ENCODE results near the gene HBG1. TPM values are rescaled to one million over a fixed set of nuclear protein-coding genes. Genes with fewer than 3 reads are reported as not detected.

The HBG1 gene
- total RNA-seq, 2 experiments from 2014 or later = not detected

DNA sequence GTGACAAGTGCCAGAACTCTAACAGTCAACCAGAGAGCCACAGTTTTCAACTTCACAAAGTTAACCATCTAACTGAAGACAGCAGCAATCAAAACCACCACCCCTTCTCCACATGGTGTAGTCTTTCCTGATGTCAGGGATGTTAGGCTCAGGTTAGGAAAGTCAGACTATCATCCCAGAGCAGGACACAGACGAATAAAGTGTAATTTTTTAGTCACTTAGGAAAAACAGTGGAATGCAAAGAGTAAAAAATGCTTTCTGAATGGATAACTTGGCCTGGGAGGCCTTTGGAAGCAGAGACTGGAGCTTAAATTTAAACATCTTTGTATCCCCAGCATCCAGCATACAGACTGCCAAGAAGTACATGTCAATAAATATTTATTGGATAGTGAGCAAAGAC lies 36.7 kb upstream of the HBG1 start:
- Mint-ChIP-seq H3K4me3 (no peak overlapping the region), H3K9me3 (no peaks in the 10 kb centered on the region), H3K27ac (no peak overlapping the region), H3K27me3 (ENCODE audit: low read depth) (no peaks in the 10 kb centered on the region), H3K36me3 (ENCODE audit: low read depth) (no peaks in the 10 kb centered on the region), H3K4me1 (ENCODE audit: low read depth) (no peaks in the 10 kb centered on the region)
- CTCF ChIA-PET = no interaction called here
- no peak for DNase-seq
- intact Hi-C loops (cut with micrococcal nuclease) = no loop called here

DNA sequence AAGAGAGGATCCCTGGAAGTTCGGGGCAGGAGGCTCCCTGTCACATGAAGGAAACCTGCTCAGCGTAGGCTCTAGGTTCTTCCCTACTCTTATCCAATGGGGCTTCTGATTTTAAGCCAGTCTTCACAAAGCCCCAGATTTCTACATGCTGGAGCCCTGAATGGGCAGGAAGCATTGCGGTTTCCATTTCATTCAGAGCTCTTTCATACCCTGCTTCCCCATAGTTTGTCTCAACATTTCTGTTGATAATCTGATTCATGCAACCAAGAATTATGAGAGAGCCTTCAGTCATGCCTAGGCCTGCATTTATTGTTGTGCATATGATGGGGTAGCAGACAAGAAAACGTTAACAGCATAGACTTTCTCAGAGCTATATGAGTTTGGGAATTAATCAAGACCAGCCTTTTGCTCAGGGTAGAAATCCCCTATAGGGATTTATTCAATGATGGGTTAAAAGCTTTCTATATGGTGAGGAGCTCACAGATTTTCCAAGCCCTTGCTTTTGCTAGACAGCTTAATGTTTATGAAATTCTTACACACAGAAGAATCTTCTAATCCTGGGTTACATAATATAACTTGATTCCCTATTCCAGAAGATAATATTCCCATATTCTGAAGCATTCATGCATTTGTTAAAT lies 36.2 kb upstream of the HBG1 start:
- no peak for DNase-seq
- no peak overlapping the region for H3K27ac Mint-ChIP-seq
- intact Hi-C loops (cut with micrococcal nuclease) = no loop called here
- no peaks in the 10 kb centered on the region for H3K4me1 Mint-ChIP-seq (ENCODE audit: low read depth)
- no peaks in the 10 kb centered on the region for H3K36me3 Mint-ChIP-seq (ENCODE audit: low read depth)
- CTCF ChIA-PET = interaction anchor here (0.6 kb wide), 1 partner anchor 250 kb away, joined by 3 read pairs; no protein-coding TSS in a partner anchor
- no peak overlapping the region for H3K4me3 Mint-ChIP-seq
- no peaks in the 10 kb centered on the region for H3K9me3 Mint-ChIP-seq
- no peaks in the 10 kb centered on the region for H3K27me3 Mint-ChIP-seq (ENCODE audit: low read depth)

DNA sequence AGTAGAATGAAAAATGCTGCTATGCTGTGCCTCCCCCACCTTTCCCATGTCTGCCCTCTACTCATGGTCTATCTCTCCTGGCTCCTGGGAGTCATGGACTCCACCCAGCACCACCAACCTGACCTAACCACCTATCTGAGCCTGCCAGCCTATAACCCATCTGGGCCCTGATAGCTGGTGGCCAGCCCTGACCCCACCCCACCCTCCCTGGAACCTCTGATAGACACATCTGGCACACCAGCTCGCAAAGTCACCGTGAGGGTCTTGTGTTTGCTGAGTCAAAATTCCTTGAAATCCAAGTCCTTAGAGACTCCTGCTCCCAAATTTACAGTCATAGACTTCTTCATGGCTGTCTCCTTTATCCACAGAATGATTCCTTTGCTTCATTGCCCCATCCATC lies 35.0 kb upstream of the HBG1 start:
- H3K9me3 Mint-ChIP-seq = no peaks in the 10 kb centered on the region
- no peaks in the 10 kb centered on the region for H3K36me3 Mint-ChIP-seq (ENCODE audit: low read depth)
- H3K27ac Mint-ChIP-seq = no peak overlapping the region
- H3K4me1 Mint-ChIP-seq (ENCODE audit: low read depth) = no peaks in the 10 kb centered on the region
- intact Hi-C loops (cut with micrococcal nuclease) = no loop called here
- no peaks in the 10 kb centered on the region for H3K27me3 Mint-ChIP-seq (ENCODE audit: low read depth)
- H3K4me3 Mint-ChIP-seq = no peak overlapping the region
- no peak for DNase-seq
- CTCF ChIA-PET = no interaction called here

DNA sequence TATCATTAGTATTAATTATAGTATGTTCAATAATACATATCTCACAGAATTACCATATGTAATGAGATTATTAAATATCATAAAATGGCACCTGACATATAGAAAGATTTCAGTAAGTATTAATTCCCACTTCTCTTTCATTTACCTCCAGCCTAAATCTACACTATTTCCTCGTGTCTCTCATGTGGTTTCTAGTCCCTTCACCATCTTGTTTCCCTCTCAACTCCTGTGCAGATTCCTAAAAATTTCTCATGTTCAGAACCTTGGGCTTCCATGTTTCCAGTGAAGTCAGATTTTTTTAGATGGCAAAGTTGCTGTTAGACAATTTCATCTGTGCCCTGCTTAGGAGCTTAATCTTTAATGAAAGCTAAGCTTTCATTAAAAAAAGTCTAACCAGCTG lies 34.2 kb upstream of the HBG1 start:
- no peak overlapping the region for H3K4me3 Mint-ChIP-seq
- CTCF ChIA-PET = no interaction called here
- H3K27me3 Mint-ChIP-seq (ENCODE audit: low read depth) = no peaks in the 10 kb centered on the region
- H3K9me3 Mint-ChIP-seq = no peaks in the 10 kb centered on the region
- no peak overlapping the region for H3K27ac Mint-ChIP-seq
- intact Hi-C loops (cut with micrococcal nuclease) = no loop called here
- H3K36me3 Mint-ChIP-seq (ENCODE audit: low read depth) = no peaks in the 10 kb centered on the region
- DNase-seq = no peak
- no peaks in the 10 kb centered on the region for H3K4me1 Mint-ChIP-seq (ENCODE audit: low read depth)

DNA sequence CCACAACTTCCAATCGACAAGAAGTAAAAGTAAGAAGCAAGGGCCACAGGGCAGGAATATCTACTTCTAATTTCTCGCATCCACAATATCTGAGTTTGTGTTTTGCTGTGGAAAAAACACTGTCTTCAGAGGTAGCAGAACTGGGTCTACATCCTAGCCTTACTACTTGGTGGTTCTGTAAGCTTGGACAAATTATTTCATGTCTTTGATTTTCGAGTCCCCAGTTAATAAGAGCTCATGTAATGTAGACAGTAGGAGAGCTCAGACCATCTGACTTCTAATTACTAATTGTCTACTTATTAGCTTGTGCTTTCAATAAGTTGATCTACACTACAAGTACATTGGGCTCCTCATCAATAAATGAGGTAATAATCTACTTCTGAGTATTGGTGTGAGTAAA lies 33.4 kb upstream of the HBG1 start:
- H3K9me3 Mint-ChIP-seq = no peaks in the 10 kb centered on the region
- intact Hi-C loops (cut with micrococcal nuclease) = no loop called here
- DNase-seq = no peak
- no peak overlapping the region for H3K27ac Mint-ChIP-seq
- no peak overlapping the region for H3K4me3 Mint-ChIP-seq
- CTCF ChIA-PET = interaction anchor here (0.6 kb wide), 2 partner anchors 402 to 1096 kb away, joined by 3 to 4 read pairs; no protein-coding TSS in a partner anchor
- H3K27me3 Mint-ChIP-seq (ENCODE audit: low read depth) = no peaks in the 10 kb centered on the region
- no peaks in the 10 kb centered on the region for H3K4me1 Mint-ChIP-seq (ENCODE audit: low read depth)
- H3K36me3 Mint-ChIP-seq (ENCODE audit: low read depth) = no peaks in the 10 kb centered on the region

DNA sequence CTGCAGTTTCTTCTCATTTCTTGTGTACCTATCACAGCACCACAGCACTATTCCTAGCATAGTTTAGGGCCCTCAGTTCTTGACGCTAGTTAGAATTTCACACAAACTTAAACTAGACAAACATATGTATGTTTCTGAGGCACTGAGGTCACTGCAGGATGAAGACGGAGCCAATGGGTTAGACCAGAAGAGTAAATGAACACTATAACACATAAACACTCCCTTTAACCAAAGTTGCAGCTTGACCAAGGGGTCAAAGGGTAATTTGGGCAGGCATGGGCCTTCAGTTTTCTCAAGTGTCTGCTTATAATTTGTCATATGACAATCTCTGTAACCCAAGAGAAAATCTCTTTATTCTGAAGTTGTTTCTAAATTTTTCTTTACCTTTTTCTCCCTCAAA lies 33.0 kb upstream of the HBG1 start:
- H3K4me3 Mint-ChIP-seq = no peak overlapping the region
- no peak for DNase-seq
- H3K4me1 Mint-ChIP-seq (ENCODE audit: low read depth) = no peaks in the 10 kb centered on the region
- H3K27me3 Mint-ChIP-seq (ENCODE audit: low read depth) = no peaks in the 10 kb centered on the region
- intact Hi-C loops (cut with micrococcal nuclease) = no loop called here
- H3K9me3 Mint-ChIP-seq = no peaks in the 10 kb centered on the region
- H3K36me3 Mint-ChIP-seq (ENCODE audit: low read depth) = no peaks in the 10 kb centered on the region
- CTCF ChIA-PET = interaction anchor here (0.6 kb wide), 2 partner anchors 403 to 1095 kb away, joined by 3 to 4 read pairs; no protein-coding TSS in a partner anchor
- no peak overlapping the region for H3K27ac Mint-ChIP-seq

DNA sequence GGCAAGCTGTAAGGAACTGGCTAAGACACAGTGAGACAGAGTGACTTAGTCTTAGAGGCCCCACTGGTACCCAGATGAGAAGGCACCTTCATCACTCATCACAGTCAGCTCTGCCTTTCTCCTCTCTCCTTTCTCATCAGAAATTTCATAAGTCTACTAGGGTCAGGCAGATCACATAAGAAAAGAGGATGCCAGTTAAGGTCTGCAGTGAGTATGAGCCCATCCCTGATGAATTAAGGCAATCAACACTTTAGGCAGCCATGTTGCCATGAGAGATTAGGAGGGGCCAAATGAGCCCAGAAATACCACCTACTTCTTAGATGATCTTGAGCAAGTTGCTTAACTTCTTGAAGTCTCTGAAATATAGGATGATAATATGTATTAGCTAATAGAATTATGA lies 31.9 kb upstream of the HBG1 start:
- H3K36me3 Mint-ChIP-seq (ENCODE audit: low read depth) = no peaks in the 10 kb centered on the region
- CTCF ChIA-PET = no interaction called here
- H3K27ac Mint-ChIP-seq = no peak overlapping the region
- H3K9me3 Mint-ChIP-seq = no peaks in the 10 kb centered on the region
- no peak for DNase-seq
- intact Hi-C loops (cut with micrococcal nuclease) = no loop called here
- no peaks in the 10 kb centered on the region for H3K27me3 Mint-ChIP-seq (ENCODE audit: low read depth)
- H3K4me1 Mint-ChIP-seq (ENCODE audit: low read depth) = no peaks in the 10 kb centered on the region
- H3K4me3 Mint-ChIP-seq = no peak overlapping the region

DNA sequence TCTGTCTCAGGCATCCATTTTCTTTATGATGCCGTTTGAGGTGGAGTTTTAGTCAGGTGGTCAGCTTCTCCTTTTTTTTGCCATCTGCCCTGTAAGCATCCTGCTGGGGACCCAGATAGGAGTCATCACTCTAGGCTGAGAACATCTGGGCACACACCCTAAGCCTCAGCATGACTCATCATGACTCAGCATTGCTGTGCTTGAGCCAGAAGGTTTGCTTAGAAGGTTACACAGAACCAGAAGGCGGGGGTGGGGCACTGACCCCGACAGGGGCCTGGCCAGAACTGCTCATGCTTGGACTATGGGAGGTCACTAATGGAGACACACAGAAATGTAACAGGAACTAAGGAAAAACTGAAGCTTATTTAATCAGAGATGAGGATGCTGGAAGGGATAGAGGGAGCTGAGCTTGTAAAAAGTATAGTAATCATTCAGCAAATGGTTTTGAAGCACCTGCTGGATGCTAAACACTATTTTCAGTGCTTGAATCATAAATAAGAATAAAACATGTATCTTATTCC lies 31.0 kb upstream of the HBG1 start:
- H3K27ac Mint-ChIP-seq = no peak overlapping the region
- CTCF ChIA-PET = no interaction called here
- intact Hi-C loops (cut with micrococcal nuclease) = no loop called here
- H3K9me3 Mint-ChIP-seq = no peaks in the 10 kb centered on the region
- H3K4me3 Mint-ChIP-seq = no peak overlapping the region
- no peaks in the 10 kb centered on the region for H3K4me1 Mint-ChIP-seq (ENCODE audit: low read depth)
- H3K36me3 Mint-ChIP-seq (ENCODE audit: low read depth) = no peaks in the 10 kb centered on the region
- no peaks in the 10 kb centered on the region for H3K27me3 Mint-ChIP-seq (ENCODE audit: low read depth)
- DNase-seq = peak; percentile 46

DNA sequence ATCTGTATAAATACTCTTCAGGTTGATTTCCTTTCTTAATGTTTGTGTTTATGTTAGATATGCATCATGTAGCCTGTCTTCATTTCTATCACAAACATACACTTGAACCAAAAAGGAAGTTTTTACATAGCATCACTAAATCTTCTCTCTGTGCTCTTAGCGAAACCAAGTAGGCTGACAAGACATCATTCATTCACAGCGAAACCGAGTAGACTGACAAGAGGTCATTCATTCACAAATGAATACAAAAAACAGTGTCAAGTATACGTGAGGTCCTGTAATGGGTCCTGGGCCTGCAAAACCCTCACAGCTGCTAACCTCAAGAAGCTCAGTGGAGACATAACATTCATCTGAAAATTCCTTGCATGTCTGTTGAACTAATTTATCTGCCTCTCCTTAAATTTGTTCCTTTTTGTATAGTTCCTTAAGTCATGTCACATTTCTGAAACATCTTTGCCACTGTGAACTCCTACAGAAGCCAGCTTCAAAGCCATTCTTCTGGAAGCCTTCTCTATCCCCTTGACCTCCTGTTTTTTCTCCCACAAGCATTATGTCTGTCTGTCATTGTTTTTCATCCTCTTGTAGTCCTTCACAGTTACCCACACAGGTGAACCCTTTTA lies 29.9 kb upstream of the HBG1 start:
- Mint-ChIP-seq H3K36me3 (ENCODE audit: low read depth) (no peaks in the 10 kb centered on the region), H3K27ac (no peak overlapping the region), H3K9me3 (no peaks in the 10 kb centered on the region), H3K4me1 (ENCODE audit: low read depth) (no peaks in the 10 kb centered on the region), H3K27me3 (ENCODE audit: low read depth) (no peaks in the 10 kb centered on the region), H3K4me3 (no peak overlapping the region)
- CTCF ChIA-PET = interaction anchor here (0.5 kb wide), 1 partner anchor 772 kb away, joined by 5 read pairs; no protein-coding TSS in a partner anchor
- DNase-seq = no peak
- intact Hi-C loops (cut with micrococcal nuclease) = no loop called here

DNA sequence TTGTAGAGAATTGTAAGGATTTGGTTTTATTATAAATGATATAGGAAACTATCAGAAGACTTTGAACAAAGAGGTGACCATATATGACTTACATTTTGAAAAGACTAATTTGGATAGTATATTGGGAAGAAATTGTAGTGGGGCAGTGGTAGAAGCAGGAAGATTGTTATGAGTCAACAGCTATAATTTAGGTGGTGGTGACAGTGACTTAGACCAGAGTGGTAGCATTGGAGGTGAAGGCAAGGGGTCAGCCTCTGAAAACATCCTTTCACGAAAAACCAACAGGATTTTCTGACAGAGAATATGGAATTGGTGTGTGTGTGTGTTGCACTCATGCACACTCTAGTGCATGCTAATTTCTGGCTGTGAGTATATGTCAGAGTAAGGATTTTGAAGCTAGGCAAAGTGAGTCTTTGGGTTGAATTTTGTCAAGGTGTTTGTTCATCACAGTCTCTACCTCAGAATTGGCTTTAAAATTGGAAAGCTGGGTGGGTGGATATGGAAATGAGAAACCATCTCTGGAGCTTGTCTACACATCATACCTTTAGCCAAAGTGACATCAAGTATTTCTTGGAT lies 28.2 kb upstream of the HBG1 start:
- CTCF ChIA-PET = no interaction called here
- Mint-ChIP-seq H3K27ac (no peak overlapping the region), H3K27me3 (ENCODE audit: low read depth) (no peaks in the 10 kb centered on the region), H3K36me3 (ENCODE audit: low read depth) (no peaks in the 10 kb centered on the region), H3K9me3 (no peaks in the 10 kb centered on the region), H3K4me3 (no peak overlapping the region), H3K4me1 (ENCODE audit: low read depth) (no peaks in the 10 kb centered on the region)
- no peak for DNase-seq
- intact Hi-C loops (cut with micrococcal nuclease) = no loop called here

DNA sequence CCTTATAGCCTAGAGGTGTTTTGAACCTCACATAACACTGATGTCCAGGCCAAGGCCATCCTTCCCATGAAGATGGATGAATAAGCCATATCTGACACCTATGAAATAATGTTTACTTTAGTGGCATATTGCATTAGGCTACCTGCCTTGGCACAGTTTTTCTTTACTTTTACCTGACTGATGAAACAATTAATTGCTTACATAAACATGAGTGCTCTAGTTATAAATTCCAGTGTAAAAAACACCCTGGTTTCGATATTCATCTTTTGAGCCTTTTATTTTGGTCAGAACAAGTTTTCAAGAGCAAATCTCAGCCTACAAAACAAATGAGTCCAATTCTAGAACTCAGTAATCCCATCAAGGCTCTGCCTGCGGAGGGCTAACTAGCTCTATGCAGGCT lies 27.0 kb upstream of the HBG1 start:
- no peaks in the 10 kb centered on the region for H3K9me3 Mint-ChIP-seq
- H3K27ac Mint-ChIP-seq = no peak overlapping the region
- no peak overlapping the region for H3K4me3 Mint-ChIP-seq
- CTCF ChIA-PET = interaction anchor here (1.2 kb wide), 1 partner anchor 106 kb away, joined by 3 read pairs; no protein-coding TSS in a partner anchor
- intact Hi-C loops (cut with micrococcal nuclease) = no loop called here
- no peaks in the 10 kb centered on the region for H3K36me3 Mint-ChIP-seq (ENCODE audit: low read depth)
- H3K4me1 Mint-ChIP-seq (ENCODE audit: low read depth) = no peaks in the 10 kb centered on the region
- no peak for DNase-seq
- no peaks in the 10 kb centered on the region for H3K27me3 Mint-ChIP-seq (ENCODE audit: low read depth)

DNA sequence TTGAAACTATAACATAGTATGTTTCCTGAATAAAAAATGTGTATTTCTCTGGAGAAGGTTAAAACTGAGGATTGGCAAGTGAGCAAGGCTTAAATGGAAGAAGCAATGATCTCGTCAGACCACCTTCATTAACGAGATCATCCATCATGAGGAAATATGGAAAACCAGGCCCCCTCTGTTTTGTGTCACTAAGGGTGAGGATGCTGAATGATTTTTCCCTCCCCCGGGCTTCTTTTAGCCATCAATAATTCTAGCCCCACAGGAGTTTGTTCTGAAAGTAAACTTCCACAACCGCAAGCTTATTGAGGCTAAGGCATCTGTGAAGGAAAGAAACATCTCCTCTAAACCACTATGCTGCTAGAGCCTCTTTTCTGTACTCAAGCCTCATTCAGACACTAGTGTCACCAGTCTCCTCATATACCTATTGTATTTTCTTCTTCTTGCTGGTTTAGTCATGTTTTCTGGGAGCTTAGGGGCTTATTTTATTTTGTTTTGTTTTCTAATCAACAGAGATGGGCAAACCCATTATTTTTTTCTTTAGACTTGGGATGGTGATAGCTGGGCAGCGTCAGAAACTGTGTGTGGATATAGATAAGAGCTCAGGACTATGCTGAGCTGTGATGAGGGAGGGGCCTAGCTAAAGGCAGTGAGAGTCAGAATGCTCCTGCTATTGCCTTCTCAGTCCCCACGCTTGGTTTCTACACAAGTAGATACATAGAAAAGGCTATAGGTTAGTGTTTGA lies 25.9 kb upstream of the HBG1 start:
- Mint-ChIP-seq H3K4me3 (no peak overlapping the region), H3K9me3 (no peaks in the 10 kb centered on the region), H3K27me3 (ENCODE audit: low read depth) (peaks cover 2% of the 10 kb centered on the region), H3K36me3 (ENCODE audit: low read depth) (no peaks in the 10 kb centered on the region), H3K27ac (no peak overlapping the region), H3K4me1 (ENCODE audit: low read depth) (no peaks in the 10 kb centered on the region)
- no peak for DNase-seq
- intact Hi-C loops (cut with micrococcal nuclease) = no loop called here
- CTCF ChIA-PET = no interaction called here
